Colonic mucosa (tissue), 4 donors: ENCODE results near the gene RBM12. TPM values are rescaled to one million over a fixed set of nuclear protein-coding genes. Genes with fewer than 3 reads are reported as not detected.
"Not testable (repeated sequence)": the region's sequence is repeated elsewhere in the genome, so short reads cannot be mapped to it uniquely, and the experiment has no call there.

ENCODE experiments used
- DNase-seq: peaks from one replicate; pipeline ENCODE4 v3.0.0-alpha.2; 2020
- H3K27ac ChIP-seq: fragments of 200-600 bp; one replicate; pipeline ENCODE4 v1.8.0; 2021
- H3K27me3 ChIP-seq: fragments of 200-600 bp; one replicate; pipeline ENCODE4 v1.8.0; 2021
- H3K36me3 ChIP-seq: fragments of 200-600 bp; one replicate; pipeline ENCODE4 v1.8.0; 2021
- H3K4me1 ChIP-seq: fragments of 200-600 bp; one replicate; pipeline ENCODE4 v1.8.0; 2021; ENCODE audit warnings: mild to moderate bottlenecking
- H3K4me3 ChIP-seq: fragments of 200-600 bp; one replicate; pipeline ENCODE4 v1.8.0; 2021
- H3K9ac ChIP-seq, 2 donors: one replicate each; pipeline ENCODE4 v1.7.0; 2013; ENCODE audit warnings: control low read depth in 2 of 2, low read depth in 2 of 2, low read length in 2 of 2
- H3K9me3 ChIP-seq: fragments of 200-600 bp; one replicate; pipeline ENCODE4 v1.8.0; 2021
- intact Hi-C: fragments of 100-400 bp; cut with DNase I; formaldehyde crosslinking; loops from one replicate; pipeline ENCODE4 v1.14.1; 2022
- total RNA-seq, 2 donors: library from RNA; stranded (reverse); fragmentation: NEBNext Ultra II Directional in 1 of 2; extraction: Animal tissue kit (Norgen Biotek cat#: 25700) in 1 of 2; gene quantifications; one replicate each; pipeline ENCODE4 v1.2.1, GENCODE V29; 2021
- TF ChIP-seq, protein P1 (sequence below): fragments of 200-600 bp; IDR thresholded peaks from one replicate; pipeline ENCODE4 v1.8.0; 2022; ENCODE audit warnings: antibody characterized with exemption, mild to moderate bottlenecking
- donor health status: healthy.
- donor health status: DM: no; HTN: no; CAD: no.
- donor health status: DM: no; HTN: no; CAD: no.

The RBM12 gene, protein sequence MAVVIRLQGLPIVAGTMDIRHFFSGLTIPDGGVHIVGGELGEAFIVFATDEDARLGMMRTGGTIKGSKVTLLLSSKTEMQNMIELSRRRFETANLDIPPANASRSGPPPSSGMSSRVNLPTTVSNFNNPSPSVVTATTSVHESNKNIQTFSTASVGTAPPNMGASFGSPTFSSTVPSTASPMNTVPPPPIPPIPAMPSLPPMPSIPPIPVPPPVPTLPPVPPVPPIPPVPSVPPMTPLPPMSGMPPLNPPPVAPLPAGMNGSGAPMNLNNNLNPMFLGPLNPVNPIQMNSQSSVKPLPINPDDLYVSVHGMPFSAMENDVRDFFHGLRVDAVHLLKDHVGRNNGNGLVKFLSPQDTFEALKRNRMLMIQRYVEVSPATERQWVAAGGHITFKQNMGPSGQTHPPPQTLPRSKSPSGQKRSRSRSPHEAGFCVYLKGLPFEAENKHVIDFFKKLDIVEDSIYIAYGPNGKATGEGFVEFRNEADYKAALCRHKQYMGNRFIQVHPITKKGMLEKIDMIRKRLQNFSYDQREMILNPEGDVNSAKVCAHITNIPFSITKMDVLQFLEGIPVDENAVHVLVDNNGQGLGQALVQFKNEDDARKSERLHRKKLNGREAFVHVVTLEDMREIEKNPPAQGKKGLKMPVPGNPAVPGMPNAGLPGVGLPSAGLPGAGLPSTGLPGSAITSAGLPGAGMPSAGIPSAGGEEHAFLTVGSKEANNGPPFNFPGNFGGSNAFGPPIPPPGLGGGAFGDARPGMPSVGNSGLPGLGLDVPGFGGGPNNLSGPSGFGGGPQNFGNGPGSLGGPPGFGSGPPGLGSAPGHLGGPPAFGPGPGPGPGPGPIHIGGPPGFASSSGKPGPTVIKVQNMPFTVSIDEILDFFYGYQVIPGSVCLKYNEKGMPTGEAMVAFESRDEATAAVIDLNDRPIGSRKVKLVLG
- 10 to 100 TPM; 63.8 to 74.5 TPM for total RNA-seq

DNA sequence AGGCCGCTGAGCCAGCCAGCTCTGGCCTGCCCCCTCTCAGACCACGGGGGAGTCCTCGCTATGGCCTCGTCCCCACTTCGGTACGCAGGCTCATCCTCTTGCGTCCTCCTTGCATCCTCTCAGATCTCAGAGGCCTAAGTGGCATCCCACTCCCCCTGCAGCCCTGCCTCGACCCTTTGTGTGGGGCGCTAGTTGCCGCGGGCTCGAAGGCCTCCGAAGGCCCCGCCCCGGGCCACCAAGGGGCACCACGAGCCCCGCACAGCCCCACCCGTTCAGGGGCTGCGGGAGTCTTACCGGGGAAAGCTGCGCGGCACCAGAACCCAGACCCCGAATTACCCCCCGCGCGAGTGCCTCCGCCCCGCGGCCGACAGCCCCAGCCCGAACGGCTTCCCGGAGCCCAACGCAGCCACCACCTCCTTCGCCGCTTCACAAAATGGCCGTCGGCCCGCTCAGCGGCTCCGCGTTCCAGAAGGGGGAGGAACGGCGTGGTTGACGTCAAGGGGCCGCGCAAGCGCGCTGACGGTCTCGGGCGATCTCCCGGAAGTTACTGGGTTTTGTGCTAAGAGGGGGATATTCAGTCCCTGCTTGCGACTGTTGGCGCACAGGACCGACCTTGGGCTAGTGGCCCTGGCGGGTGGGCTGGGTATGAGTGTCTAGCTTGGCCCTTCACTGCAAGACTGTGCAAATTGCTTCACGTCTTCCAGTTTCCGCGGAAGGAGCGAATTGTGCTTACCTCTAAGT, at the start of gene RBM12, which contains the start of gene CPNE1:
RBM12 (minus strand) TSS at position 435 of the 741 bp plus-strand sequence. CDS start 9,578 bp downstream, outside the sequence.
CPNE1 (minus strand) TSS at position 435 of the 741 bp plus-strand sequence. CDS start 31,977 bp downstream, outside the sequence.
- DNase-seq = peak; percentile 92
- no peaks in the 10 kb centered on the region for H3K27me3 ChIP-seq
- peak within 1 kb of the TSS; percentile 100 for H3K9ac ChIP-seq
- no peaks in the 10 kb centered on the region for H3K9me3 ChIP-seq
- intact Hi-C loops = loop anchor here (5.0 kb wide), 1 partner anchor 47 kb away; the partner anchor contains the start of gene SPAG4
- TF ChIP-seq, protein P1, sequence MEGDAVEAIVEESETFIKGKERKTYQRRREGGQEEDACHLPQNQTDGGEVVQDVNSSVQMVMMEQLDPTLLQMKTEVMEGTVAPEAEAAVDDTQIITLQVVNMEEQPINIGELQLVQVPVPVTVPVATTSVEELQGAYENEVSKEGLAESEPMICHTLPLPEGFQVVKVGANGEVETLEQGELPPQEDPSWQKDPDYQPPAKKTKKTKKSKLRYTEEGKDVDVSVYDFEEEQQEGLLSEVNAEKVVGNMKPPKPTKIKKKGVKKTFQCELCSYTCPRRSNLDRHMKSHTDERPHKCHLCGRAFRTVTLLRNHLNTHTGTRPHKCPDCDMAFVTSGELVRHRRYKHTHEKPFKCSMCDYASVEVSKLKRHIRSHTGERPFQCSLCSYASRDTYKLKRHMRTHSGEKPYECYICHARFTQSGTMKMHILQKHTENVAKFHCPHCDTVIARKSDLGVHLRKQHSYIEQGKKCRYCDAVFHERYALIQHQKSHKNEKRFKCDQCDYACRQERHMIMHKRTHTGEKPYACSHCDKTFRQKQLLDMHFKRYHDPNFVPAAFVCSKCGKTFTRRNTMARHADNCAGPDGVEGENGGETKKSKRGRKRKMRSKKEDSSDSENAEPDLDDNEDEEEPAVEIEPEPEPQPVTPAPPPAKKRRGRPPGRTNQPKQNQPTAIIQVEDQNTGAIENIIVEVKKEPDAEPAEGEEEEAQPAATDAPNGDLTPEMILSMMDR = no peak
- H3K4me3 ChIP-seq = peak within 1 kb of the TSS; percentile 54
- H3K27ac ChIP-seq = peak within 1 kb of the TSS; percentile 89
- H3K36me3 ChIP-seq = peaks cover 6% of the 10 kb centered on the region
- peaks cover 11% of the 10 kb centered on the region for H3K4me1 ChIP-seq

DNA sequence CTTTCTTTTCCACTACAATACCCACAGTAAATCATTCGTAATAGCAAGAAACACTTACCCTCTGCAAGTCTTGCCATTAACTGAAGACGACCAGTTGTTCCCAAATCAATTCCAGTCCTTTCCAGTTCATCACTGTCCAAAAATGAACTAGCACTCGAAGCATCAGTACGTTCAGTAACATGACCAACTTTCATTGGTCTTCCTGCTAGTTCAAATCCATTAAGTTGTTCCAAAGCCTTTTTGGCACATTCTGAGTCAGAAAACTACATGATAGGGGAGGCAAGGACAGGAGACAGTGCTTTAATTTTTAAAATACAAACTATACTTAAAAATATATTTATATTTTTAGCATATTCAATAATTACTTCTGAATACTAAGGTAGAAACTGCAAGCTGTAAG, 49.4 kb upstream of the RBM12 start:
- intact Hi-C loops = no loop called here
- H3K27me3 ChIP-seq = no peaks in the 10 kb centered on the region
- peaks cover 74% of the 10 kb centered on the region for H3K36me3 ChIP-seq
- no peaks in the 10 kb centered on the region for H3K9me3 ChIP-seq
- H3K4me1 ChIP-seq = no peaks in the 10 kb centered on the region
- H3K9ac ChIP-seq = no peak overlapping the region
- TF ChIP-seq, protein P1 = no peak
- H3K4me3 ChIP-seq = no peak overlapping the region
- no peak for DNase-seq
- no peak overlapping the region for H3K27ac ChIP-seq

DNA sequence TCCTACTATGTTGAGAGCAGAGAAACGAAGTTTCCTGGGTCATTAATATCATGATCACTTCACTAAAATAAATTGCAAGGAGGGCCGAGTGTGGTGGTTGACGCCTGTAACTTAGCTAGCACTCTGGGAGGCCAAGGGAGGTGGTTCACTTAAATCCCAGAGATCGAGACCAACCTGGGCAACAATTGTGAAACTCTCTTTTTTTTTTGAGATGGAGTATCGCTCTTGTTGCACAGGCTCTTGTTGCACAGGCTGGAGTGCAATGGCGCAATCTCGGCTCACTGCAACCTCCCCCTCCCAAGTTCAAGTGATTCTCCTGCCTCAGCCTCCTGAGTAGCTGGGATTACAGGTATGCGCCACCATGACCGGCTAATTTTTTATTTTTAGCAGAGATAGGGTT, 48.4 kb upstream of the RBM12 start:
- intact Hi-C loops, H3K9me3 ChIP-seq, H3K9ac ChIP-seq, H3K27ac ChIP-seq, H3K27me3 ChIP-seq, DNase-seq, H3K4me1 ChIP-seq, H3K4me3 ChIP-seq: not testable (repeated sequence)
- H3K36me3 ChIP-seq = peaks cover 76% of the 10 kb centered on the region

DNA sequence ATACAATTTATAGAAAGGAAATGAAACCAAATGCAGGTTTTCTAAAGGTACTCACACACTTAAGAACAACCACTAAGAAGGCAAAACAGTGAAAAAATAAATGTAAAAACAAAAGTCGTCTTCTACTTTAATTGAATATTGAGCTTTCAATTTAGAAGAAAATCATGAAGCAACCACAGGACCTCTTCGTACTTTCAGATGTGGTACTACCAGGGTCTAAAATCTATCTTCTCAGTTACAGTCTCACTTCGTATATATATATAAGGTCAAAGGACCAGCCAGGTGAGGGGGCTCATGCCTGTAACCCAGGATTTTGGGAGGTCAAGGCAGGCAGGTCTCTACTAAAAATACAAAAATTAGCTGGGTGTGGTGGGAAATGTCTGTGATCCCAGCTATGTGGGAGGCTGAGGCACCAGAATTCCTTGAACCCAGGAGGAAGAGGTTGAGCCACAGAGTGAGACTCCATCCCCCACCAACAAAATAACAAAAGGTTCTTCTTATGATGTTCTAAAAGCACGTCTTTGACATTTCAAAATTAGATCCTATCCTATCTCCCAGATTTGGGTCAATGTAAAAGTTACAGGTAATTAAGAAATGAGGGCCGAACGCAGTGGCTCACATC, 47.0 kb upstream of the RBM12 start:
- no peak for DNase-seq
- H3K9me3 ChIP-seq = no peaks in the 10 kb centered on the region
- TF ChIP-seq, protein P1 = no peak
- H3K27me3 ChIP-seq = no peaks in the 10 kb centered on the region
- no peaks in the 10 kb centered on the region for H3K4me1 ChIP-seq
- H3K4me3 ChIP-seq = no peak overlapping the region
- H3K27ac ChIP-seq = no peak overlapping the region
- peaks cover 65% of the 10 kb centered on the region for H3K36me3 ChIP-seq
- no peak overlapping the region for H3K9ac ChIP-seq
- intact Hi-C loops = no loop called here

DNA sequence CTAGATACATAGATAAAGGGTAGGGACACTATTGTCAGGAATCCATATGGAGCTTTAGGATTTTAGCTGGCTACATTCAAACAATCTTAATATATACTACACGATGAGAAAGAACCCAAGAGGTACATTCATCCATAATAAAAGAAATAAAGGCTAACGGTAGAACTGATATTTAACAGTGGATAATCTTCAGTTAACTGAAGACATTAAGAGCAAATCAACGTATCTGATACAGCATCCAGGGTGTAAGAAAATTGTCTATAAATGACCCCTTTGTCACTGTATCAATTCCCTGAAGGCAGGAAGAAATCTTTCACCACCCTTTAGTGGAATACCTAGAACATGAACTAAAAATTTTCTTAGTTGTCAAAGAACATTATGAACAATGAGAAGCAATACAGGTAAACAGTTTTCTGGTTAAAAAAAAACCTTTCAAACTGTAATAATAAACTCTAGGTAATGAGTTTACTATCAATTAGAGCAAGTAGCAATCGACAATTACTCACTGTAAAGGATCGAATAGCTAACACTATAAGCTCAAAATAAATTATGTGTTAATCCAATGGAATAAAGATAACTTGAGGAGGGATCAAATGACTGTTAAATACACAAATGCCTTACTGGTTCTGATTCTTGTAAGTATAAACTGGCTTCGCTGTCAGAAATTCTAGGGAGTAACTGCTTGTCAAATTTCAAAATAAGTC, 46.3 kb upstream of the RBM12 start:
- no peak overlapping the region for H3K27ac ChIP-seq
- H3K9ac ChIP-seq = no peak overlapping the region
- H3K4me3 ChIP-seq = no peak overlapping the region
- H3K27me3 ChIP-seq = no peaks in the 10 kb centered on the region
- intact Hi-C loops = no loop called here
- H3K36me3 ChIP-seq = peaks cover 65% of the 10 kb centered on the region
- no peaks in the 10 kb centered on the region for H3K4me1 ChIP-seq
- DNase-seq = no peak
- H3K9me3 ChIP-seq = no peaks in the 10 kb centered on the region
- TF ChIP-seq, protein P1 = no peak
